ENCODE measurements around the gene CT47A1. TPM values are rescaled to one million over a fixed set of nuclear protein-coding genes. Genes with fewer than 3 reads are reported as not detected.

The CT47A1 gene
- total RNA-seq, result not detected in 2 replicates

GRCh38 chrX:120985660-120986059, at the start of gene CT47A1:
Gene CT47A1 (minus strand): TSS chrX:120985760. CDS start chrX:120985529, 231 bp downstream.

GRCh38 chrX:120956500-120956899, 29.1 kb downstream of the CT47A1 start, which contains the start of gene CT47A7:
Gene CT47A7 (minus strand): TSS chrX:120956600. CDS start chrX:120956345, 255 bp downstream.

Other genes with a start within 250 kb of the CT47A1 start
- not detected in 2 replicates for gene CT47B1, start 109.9 kb downstream of the CT47A1 start, total RNA-seq
- gene CT47A11, start 48.6 kb downstream of the CT47A1 start, total RNA-seq, result not detected in 2 replicates
- gene CT47A10, start 43.7 kb downstream of the CT47A1 start, total RNA-seq, result not detected in 2 replicates
- gene CT47A9, start 38.9 kb downstream of the CT47A1 start, total RNA-seq, result not detected in 2 replicates
- not detected in 2 replicates for gene CT47A8, start 34.0 kb downstream of the CT47A1 start, total RNA-seq
- not detected in 2 replicates for gene CT47A7, start 29.2 kb downstream of the CT47A1 start, total RNA-seq
- gene CT47A6, start 24.3 kb downstream of the CT47A1 start, total RNA-seq, result not detected in 2 replicates
- gene CT47A5, start 19.4 kb downstream of the CT47A1 start, total RNA-seq, result not detected in 2 replicates
- gene CT47A4, start 14.6 kb downstream of the CT47A1 start, total RNA-seq, result not detected in 2 replicates
- not detected in 2 replicates for gene CT47A3, start 9.7 kb downstream of the CT47A1 start, total RNA-seq
- gene CT47A2, start 4.8 kb downstream of the CT47A1 start, total RNA-seq, result not detected in 2 replicates
- 0.23 and 0.27 TPM in 2 replicates for gene GLUD2, start 61.9 kb upstream of the CT47A1 start, total RNA-seq

Data from hair follicular keratinocyte (primary cell).